GM21526 (cell line): Measurements from ENCODE around the gene RRAGB.
"Not testable (repeated sequence)": the region's sequence is repeated elsewhere in the genome, so short reads cannot be mapped to it uniquely, and the experiment has no call there.

Source experiments
- ATAC-seq: cut with Tn5 transposase; IDR thresholded peaks from one replicate; pipeline ENCODE4 v1.9.1; 2021; ENCODE audit warnings: moderate library complexity; ENCODE audit not compliant: unreplicated experiment, low FRiP score

RRAGB gene

DNA sequence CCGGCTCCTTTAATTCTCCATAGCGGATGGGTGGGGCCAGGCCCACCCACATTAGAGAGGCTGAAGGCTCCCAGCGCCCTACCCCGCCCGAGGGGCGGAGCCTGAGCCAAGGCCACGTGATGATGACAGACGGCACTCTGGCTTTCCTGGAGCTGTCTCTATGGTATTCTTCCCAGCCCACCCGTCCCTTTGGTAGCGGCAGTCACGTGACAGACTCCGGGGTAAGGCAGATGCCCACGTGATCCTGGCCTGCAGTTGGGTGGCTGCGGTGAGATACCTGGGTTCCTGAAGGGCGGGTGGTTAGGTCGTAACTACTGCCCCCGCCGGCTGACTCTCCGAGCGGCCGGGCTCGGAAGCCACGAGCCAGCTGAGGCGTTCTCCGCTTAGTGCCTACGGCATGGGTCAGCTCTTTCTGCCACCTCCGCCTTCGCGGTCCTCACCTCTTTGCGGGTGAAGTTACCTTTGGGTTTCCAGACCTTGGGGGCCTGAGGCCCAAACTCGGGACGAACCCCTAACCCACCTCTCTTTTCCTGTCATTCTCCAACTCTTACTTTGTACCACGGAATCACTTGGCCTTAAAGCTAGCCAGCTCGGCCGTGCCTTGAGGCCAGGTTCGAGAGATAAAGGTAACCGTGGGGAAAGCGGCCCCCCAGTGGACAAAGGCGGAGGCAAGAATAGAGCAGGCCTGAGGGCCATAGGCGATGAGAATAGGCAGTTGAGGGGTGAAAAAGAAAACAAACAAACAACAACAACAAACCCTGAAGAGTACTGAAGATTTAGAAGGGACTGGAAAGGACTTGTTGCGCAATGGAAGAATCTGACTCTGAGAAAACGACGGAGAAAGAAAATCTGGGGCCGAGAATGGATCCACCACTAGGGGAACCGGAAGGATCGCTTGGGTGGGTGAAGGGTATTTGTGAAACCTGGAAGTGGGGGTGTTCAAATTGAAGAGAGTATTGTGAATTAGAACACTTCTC is at the start of gene RRAGB:
RRAGB (plus strand) TSS at position 229 of the 977 bp plus-strand sequence; CDS start at position 808, 579 bp downstream.
- peak; percentile 95 for ATAC-seq

DNA sequence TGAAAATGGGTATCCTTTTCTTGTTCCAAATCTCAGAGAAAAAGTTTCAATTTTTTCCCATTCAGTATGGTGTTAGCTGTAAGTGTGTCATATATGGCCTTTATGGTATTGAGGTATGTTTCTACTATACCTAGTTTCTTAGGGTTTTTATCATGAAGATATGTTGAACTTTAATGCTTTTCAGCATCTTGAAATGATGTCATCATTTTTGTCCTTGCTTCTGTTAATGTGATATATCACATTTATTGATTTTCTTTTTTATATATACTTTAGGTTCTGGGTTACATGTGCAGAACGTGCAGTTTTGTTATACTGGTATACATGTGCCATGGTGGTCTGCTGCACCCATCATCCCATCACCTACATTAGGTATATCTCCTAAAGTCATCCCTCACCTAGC is 49.5 kb upstream of the RRAGB start:
- ATAC-seq = no peak

DNA sequence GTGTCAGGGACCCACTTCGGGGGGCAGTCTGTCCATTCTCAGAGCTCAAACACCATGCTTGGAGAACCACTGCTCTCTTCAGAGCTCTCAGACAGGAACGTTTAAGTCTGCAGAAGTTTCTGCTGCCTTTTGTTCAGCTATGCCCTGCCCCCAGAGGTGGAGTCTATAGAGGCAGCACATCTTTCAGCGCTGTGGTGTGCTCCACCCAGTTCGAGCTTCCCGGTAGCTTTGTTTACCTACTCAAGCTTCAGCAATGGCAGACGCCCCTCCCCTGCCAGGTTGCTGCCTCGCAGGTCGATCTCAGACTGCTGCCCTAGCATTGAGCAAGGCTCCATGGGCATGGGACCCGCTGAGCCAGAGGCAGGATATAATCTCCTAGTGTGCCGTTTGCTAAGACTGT is 29.0 kb upstream of the RRAGB start:
- ATAC-seq = not testable (repeated sequence)

GRCh38 chrX:55695227-55696018 is 22.1 kb upstream of the RRAGB start:
- no peak for ATAC-seq

DNA sequence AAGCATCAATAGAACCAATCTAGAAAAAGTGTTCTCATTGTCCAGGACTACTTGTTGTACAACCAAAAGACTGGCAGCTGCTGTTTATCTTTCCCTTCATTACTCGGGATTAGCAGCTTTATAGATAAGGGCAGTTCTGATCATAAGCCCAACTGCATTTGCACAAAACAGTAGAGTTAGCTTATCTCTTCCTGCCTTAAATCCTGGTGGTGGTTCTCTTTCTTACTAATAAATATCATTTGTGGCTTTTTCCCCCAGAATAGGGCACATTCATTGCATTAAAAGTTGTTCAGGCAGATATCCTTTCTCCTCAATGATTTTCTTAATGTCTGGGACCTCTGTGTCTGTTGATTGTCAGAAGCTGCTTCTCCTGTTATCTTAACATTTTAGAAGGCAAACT is 20.2 kb upstream of the RRAGB start:
- no peak for ATAC-seq

DNA sequence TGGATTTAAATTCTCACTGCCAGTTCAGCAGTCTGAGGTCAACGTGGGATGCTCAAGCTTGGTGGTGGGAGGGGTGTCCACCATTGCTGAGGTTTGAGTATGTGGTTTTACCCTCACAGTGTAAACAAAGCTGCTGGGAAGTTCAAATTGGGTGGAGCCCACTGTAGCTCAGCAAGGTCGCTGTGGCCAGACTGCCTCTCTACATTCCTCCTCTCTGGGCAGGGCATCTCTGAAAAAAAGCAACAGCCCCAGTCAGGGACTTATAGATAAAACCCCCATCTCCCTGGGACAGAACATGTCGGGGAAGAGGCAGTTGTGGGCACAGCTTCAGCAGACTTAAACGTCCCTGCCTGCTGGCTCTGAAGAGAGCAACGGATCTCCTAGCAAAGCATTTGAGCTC is 14.9 kb upstream of the RRAGB start:
- no peak for ATAC-seq

DNA sequence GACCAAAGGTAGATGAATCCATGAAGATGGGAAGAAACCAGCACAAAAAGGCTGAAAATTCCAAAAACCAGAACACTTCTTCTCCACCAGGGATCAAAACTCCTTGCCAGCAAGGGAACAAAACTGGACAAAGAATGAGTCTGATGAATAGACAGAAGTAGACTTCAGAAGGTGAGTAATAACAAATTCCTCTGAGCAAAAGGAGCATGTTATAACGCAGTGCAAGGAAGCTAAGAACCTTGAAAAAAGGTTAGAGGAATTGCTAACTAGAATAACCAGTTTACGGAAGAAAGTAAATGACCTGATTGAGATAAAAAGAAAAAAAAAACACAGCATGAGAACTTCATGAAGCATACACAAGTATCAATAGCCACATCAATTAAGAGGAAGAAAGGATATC is 14.1 kb upstream of the RRAGB start:
- not testable (repeated sequence) for ATAC-seq

DNA sequence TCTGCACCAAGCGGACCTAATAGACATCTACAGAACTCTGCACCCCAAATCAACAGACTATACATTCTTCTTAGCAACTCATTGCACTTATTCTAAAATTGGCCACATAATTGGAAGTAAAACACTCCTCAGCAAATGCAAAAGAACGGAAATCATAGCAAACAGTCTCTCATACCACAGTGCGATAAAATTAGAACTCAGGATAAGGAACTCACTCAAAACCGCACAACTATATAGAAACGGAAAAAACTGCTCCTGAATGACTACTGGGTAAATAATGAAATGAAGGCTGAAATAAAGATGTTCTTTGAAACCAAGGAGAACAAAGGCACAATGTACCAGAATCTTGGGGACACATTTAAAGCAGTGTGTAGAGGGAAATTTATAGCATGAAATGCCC is 12.5 kb upstream of the RRAGB start:
- ATAC-seq = not testable (repeated sequence)

GRCh38 chrX:55709735-55710134 is 7.8 kb upstream of the RRAGB start:
- no peak for ATAC-seq

- ATAC-seq = no peak
Observed at GRCh38 chrX:55710701-55711100, 6.8 kb upstream of the RRAGB start.

- ATAC-seq = no peak
Observed at GRCh38 chrX:55713631-55714030, 3.9 kb upstream of the RRAGB start.

DNA sequence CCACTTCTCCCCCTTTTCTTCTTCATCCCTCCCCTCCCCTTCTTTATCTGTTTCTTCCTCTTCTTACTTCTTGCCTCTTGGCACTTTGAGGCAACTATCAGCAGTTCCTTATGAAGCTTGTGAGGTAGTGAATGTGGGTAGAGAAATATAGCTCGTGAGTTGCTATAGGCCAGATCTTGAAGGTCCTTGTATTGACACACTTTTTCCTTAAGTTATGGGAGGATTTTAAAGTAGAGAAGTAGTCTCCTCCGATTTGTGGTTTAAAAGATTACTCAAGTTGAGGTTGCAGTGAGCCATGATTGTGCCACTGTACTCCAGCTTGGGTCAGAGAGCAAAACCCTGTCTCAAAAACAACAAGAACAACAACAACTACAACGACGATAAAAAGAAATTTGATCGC is 3.4 kb upstream of the RRAGB start:
- ATAC-seq = no peak

DNA sequence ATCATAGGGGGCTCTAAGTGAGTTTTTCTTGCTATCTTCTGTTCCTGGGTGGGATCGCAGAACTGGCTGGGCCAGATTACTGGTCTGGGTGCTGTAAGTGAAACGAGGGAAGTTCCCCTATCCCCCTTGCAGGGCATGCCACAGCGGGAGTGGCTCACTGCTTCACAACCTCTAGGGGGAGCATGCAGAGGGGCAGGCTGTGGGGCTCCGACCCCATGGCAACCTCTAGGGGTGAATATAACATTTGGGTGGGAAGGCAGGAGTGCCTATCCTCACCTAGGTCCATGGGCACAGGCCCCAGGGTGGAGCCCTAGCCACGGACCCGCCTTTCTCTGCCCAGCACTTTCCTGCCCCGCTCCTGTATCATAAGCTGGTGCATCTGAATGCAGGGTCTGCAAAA is 1.7 kb upstream of the RRAGB start:
- ATAC-seq = no peak

DNA sequence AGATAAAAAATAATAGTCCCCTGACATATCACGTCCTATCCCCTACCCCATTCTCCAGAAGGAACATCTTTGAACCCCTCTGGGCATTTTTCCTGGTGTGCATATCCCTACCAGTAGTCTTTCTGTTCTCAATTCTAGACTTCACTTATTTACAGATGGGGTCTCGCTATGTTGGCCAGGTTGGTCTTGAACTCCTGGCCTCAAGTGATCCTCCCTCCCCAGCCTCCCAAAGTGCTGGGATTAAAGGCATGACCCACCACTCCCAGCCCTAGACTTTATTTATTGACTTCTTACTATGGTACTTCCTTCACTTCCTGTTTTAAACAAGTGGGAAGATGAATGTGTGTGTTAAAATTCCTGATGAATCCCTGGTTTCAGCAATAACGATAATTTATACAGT is 612 bp upstream of the RRAGB start:
- no peak for ATAC-seq

GRCh38 chrX:55731826-55732225 is 14.3 kb downstream of the RRAGB start:
- ATAC-seq = no peak

GRCh38 chrX:55738969-55739368 is 21.4 kb downstream of the RRAGB start:
- ATAC-seq = no peak

DNA sequence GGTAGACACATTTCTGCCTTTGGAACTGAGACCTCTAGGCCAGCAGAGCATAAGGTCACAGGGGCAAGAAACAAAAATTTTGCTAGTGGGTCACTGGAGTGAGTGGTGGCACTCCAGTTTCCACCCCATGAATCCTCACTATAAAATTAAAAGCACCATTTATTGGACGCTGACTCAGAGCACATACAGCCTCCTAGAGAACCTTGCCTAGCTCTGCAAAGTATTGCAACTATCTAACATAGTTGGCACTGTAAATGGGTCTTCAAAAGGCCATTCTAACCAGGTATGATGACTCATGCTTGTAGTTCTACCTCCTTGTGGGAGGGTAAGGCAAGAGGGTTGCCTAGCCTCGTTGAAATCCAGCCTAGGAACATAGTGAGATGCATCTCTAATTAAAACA is 25.1 kb downstream of the RRAGB start:
- no peak for ATAC-seq

DNA sequence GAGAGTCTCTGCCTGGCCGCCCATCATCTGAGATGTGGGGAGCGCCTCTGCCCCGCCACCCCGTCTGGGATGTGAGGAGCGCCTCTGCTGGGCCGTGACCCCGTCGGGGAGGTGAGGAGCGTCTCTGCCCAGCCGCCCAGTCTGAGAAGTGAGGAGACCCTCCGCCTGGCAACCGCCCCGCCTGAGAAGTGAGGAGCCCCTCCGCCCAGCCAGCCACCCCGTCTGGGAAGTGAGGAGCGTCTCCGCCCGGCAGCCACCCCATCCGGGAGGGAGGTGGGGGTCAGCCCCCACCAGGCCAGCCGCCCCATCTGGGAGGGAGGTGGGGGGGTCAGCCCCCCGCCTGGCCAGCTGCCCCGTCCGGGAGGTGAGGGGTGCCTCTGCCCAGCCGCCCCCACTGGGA is 30.9 kb downstream of the RRAGB start:
- not testable (repeated sequence) for ATAC-seq

DNA sequence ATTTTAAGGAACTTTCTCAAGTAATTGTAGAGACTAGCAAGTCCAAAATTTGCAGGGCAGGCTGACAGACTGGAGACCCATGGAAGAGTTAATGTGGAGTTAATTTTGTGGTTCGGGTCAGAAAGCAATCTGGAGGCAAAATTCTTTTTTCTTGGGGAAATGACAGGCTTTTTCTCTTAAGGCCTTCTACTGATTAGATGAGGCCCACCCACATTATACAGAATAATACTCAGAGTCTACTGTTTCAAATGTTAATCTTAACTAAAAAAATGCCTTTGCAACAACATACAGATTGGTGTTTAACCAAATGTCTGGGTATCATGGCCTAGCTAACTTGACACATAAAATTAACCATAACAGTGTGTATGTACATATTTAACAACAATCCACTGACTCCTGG is 32.7 kb downstream of the RRAGB start:
- no peak for ATAC-seq

DNA sequence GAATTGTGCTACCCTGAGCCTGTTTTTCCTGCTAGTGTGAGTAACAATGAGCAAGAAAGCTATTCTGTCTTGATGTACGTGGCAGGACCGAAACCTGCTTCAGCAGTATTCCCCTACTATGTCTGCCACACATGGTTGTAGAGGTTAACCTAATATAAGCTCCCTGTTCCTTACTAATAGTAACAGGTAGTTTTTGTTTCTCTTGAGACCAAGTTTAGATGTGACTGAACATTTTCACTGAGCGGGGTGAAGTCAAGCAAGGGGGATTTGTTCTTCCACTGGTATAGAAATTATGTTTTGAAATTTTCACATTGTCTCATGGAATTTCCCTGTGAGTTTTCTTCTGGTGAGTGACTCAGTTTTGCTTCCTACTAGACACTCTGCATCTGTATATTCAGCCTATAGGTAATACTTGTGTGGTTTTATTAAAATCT is 37.3 kb downstream of the RRAGB start:
- ATAC-seq = peak; percentile 86

- no peak for ATAC-seq
Observed at GRCh38 chrX:55758033-55758432, 40.5 kb downstream of the RRAGB start.
